ENCODE measurements around the gene IQSEC1. TPM values are rescaled to one million over a fixed set of nuclear protein-coding genes. Genes with fewer than 3 reads are reported as not detected.

IQSEC1 gene
- total RNA-seq, 4 donors from 2014 or later, result 24.0 to 43.0 (median 31.8) TPM

- WGBS, 2 donors (ENCODE audit: low coverage in 1 of 2), result 76% methylated on average over 16 of the region's 16 CpGs; no CpG with 5 or more reads in 1 of the 2 donors
- Histone ChIP-seq H3K27me3 (no peaks in the 10 kb centered on the region), H3K9me3 (no peaks in the 10 kb centered on the region), H3K4me3 (no peak overlapping the region), H3K27ac (no peak overlapping the region), H3K36me3 (no peaks in the 10 kb centered on the region), H3K4me1 (peaks cover 9 to 20% (median 16%) of the 10 kb centered on the region in 4 donors)
- TF ChIP-seq EP300 (IDR thresholded peaks at IDR 0.05; ENCODE audit: low read depth) (no peak), POLR2A (IDR thresholded peaks at IDR 0.05) (no peak), POLR2AphosphoS5 (IDR thresholded peaks at IDR 0.05) (no peak)
- TF ChIP-seq, protein P1, sequence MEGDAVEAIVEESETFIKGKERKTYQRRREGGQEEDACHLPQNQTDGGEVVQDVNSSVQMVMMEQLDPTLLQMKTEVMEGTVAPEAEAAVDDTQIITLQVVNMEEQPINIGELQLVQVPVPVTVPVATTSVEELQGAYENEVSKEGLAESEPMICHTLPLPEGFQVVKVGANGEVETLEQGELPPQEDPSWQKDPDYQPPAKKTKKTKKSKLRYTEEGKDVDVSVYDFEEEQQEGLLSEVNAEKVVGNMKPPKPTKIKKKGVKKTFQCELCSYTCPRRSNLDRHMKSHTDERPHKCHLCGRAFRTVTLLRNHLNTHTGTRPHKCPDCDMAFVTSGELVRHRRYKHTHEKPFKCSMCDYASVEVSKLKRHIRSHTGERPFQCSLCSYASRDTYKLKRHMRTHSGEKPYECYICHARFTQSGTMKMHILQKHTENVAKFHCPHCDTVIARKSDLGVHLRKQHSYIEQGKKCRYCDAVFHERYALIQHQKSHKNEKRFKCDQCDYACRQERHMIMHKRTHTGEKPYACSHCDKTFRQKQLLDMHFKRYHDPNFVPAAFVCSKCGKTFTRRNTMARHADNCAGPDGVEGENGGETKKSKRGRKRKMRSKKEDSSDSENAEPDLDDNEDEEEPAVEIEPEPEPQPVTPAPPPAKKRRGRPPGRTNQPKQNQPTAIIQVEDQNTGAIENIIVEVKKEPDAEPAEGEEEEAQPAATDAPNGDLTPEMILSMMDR (IDR thresholded peaks at IDR 0.05), result no peak
- no peak for DNase-seq
- intact Hi-C loops (cut with DNase I; ENCODE audit: low total_unique reads), result no loop called here
- in situ Hi-C loops (cut with MboI; ENCODE audit: low pct_ligation_motif_present in 1 of 4, low pct_unique_long_range_greater_than_20kb in 1 of 4, low sequenced_read_pairs in 3 of 4), result no loop called here
Measured at GRCh38 chr3:13112521-13113345, 39.5 kb upstream of the IQSEC1 start.

DNA sequence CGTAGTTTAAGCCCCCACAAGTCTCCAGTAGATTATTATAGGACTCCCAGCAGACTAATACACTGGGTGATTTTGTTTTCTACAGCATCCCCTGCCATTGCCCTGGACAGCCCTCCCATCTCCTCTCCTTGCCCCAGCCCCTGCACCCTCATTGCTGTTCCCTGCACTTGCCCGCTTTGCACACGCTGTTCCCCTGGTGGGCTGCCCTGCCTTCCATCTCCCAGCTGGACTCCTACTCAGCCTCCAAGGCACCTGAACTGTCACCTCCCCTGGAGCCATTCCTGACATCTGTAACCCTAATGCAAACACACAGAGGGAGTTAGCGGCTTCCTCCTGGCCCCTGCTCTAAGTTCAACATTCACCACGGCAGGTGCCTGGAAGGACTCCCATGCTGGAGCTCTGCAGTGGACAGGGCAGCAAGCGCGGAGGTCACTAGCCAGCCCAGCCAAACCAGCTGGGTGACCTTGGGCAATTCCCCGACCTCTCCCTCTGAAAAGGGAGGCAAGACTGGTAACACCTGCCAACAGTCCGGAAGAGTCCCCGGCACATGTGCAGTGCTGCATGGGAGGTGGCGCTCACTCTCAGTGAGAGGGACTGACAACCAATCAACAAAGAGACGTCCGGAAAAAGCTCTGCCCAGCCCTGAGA, 38.8 kb upstream of the IQSEC1 start:
- Histone ChIP-seq H3K9me3 (no peaks in the 10 kb centered on the region), H3K27me3 (no peaks in the 10 kb centered on the region), H3K36me3 (no peaks in the 10 kb centered on the region), H3K4me3 (no peak overlapping the region), H3K4me1 (peaks cover 9 to 20% (median 16%) of the 10 kb centered on the region in 4 donors), H3K27ac (peak overlapping the region in 3 of 4 donors; percentile 50 to 60 (median 55))
- DNase-seq, result peak; percentile 40
- TF ChIP-seq EP300 (IDR thresholded peaks at IDR 0.05; ENCODE audit: low read depth), result no peak
- no peak for TF ChIP-seq POLR2A (IDR thresholded peaks at IDR 0.05)
- no peak for TF ChIP-seq POLR2AphosphoS5 (IDR thresholded peaks at IDR 0.05)
- TF ChIP-seq, protein P1 (IDR thresholded peaks at IDR 0.05), result no peak
- in situ Hi-C loops (cut with MboI; ENCODE audit: low pct_ligation_motif_present in 1 of 4, low pct_unique_long_range_greater_than_20kb in 1 of 4, low sequenced_read_pairs in 3 of 4) (no loop called here), intact Hi-C loops (cut with DNase I; ENCODE audit: low total_unique reads) (no loop called here)
- WGBS, 2 donors (ENCODE audit: low coverage in 1 of 2), result 46% methylated on average over 13 of the region's 13 CpGs; no CpG with 5 or more reads in 1 of the 2 donors

GRCh38 chr3:13111173-13111872, 38.1 kb upstream of the IQSEC1 start:
- WGBS, 2 donors (ENCODE audit: low coverage in 1 of 2), result 38 to 40% methylated on average over 2 to 9 of the region's 9 CpGs
- intact Hi-C loops (cut with DNase I; ENCODE audit: low total_unique reads), result no loop called here
- no peak overlapping the region for H3K4me3 ChIP-seq
- H3K4me1 ChIP-seq, result peaks cover 9 to 20% (median 16%) of the 10 kb centered on the region in 4 donors
- peak overlapping the region; percentile 50 to 67 (median 58) for H3K27ac ChIP-seq
- in situ Hi-C loops (cut with MboI; ENCODE audit: low pct_ligation_motif_present in 1 of 4, low pct_unique_long_range_greater_than_20kb in 1 of 4, low sequenced_read_pairs in 3 of 4), result no loop called here
- DNase-seq, result peak; percentile 27
- TF ChIP-seq, protein P1 (IDR thresholded peaks at IDR 0.05), result no peak
- no peak for TF ChIP-seq EP300 (IDR thresholded peaks at IDR 0.05; ENCODE audit: low read depth)
- TF ChIP-seq POLR2AphosphoS5 (IDR thresholded peaks at IDR 0.05), result no peak
- TF ChIP-seq POLR2A (IDR thresholded peaks at IDR 0.05), result no peak
- H3K9me3 ChIP-seq, result no peaks in the 10 kb centered on the region
- H3K36me3 ChIP-seq, result no peaks in the 10 kb centered on the region
- H3K27me3 ChIP-seq, result no peaks in the 10 kb centered on the region

DNA sequence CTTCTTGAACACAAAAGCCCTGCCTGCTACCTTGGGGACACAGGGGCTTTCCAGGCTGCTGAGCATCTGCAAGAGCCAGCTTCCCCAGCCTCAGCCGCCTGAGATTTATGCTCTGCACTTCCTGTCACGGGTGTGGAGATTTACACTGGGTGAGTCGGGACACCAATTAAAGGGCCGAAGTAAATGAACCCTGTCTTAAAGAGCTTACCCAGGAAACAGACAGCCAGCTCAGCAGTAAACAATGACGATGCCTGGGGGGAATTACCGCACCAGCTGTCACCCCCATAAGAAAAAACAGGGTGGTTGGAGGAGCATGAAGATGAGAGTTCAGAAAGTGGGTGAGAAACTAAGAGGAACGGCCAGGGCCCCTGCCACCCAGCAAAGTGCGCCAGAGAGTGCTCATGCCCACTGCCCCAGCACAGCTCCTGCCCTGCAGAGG, 37.5 kb upstream of the IQSEC1 start:
- intact Hi-C loops (cut with DNase I; ENCODE audit: low total_unique reads), result no loop called here
- H3K9me3 ChIP-seq, result no peaks in the 10 kb centered on the region
- no peaks in the 10 kb centered on the region for H3K27me3 ChIP-seq
- in situ Hi-C loops (cut with MboI; ENCODE audit: low pct_ligation_motif_present in 1 of 4, low pct_unique_long_range_greater_than_20kb in 1 of 4, low sequenced_read_pairs in 3 of 4), result no loop called here
- H3K27ac ChIP-seq, result peak overlapping the region; percentile 50 to 67 (median 58)
- no peak for TF ChIP-seq POLR2AphosphoS5 (IDR thresholded peaks at IDR 0.05)
- TF ChIP-seq, protein P1 (IDR thresholded peaks at IDR 0.05), result no peak
- TF ChIP-seq EP300 (IDR thresholded peaks at IDR 0.05; ENCODE audit: low read depth), result no peak
- TF ChIP-seq POLR2A (IDR thresholded peaks at IDR 0.05), result no peak
- no peak overlapping the region for H3K4me3 ChIP-seq
- DNase-seq, result peak; percentile 67
- 11 to 17% methylated on average over 1 to 8 of the region's 8 CpGs for WGBS, 2 donors (ENCODE audit: low coverage in 1 of 2)
- H3K36me3 ChIP-seq, result no peaks in the 10 kb centered on the region
- peaks cover 9 to 20% (median 16%) of the 10 kb centered on the region in 4 donors for H3K4me1 ChIP-seq

Measured in transverse colon (tissue), 4 donors.